Gastrocnemius medialis (tissue), 4 donors: ENCODE data around the gene PARD3B. TPM values are rescaled to one million over a fixed set of nuclear protein-coding genes. Genes with fewer than 3 reads are reported as not detected.

Experiments used
- ATAC-seq, 2 donors: fragments of 150-250 bp; one replicate each; pipeline ENCODE4 v1.9.1; 2016
- DNase-seq, 2 donors: peaks; one replicate each; pipeline ENCODE4 v3.0.0-alpha.2; 2019
- H3K27ac ChIP-seq, 4 donors: fragments of 200-600 bp; sonication (generic); 1 replicate in 1 of 4; 2 replicates in 3 of 4; pipeline ENCODE4 v1.5.1; 2016 to 2018; ENCODE audit warnings: mild to moderate bottlenecking in 2 of 4, moderate library complexity in 1 of 4
- H3K27me3 ChIP-seq, 3 donors: fragments of 200-600 bp; sonication (generic) in 2 of 3; 1 replicate in 1 of 3; 2 replicates in 2 of 3; pipeline versions ENCODE4 v1.5.1 to v1.6.0; 2016 to 2019; ENCODE audit warnings: mild to moderate bottlenecking in 1 of 3, moderate library complexity in 1 of 3
- H3K36me3 ChIP-seq, 2 donors: fragments of 200-600 bp; sonication (generic) in 1 of 2; one replicate each; pipeline ENCODE4 v1.5.1; 2017 to 2018
- H3K4me1 ChIP-seq, 2 donors: fragments of 200-600 bp; sonication (generic) in 1 of 2; one replicate each; pipeline ENCODE4 v1.5.1; 2016 to 2017; ENCODE audit warnings: mild to moderate bottlenecking in 2 of 2
- H3K4me3 ChIP-seq, 4 donors: fragments of 200-600 bp; sonication (generic) in 3 of 4; 1 replicate in 1 of 4; 2 replicates in 3 of 4; pipeline ENCODE4 v1.5.1; 2016 to 2019; ENCODE audit warnings: mild to moderate bottlenecking in 2 of 4
- H3K9me3 ChIP-seq, 3 donors: fragments of 200-600 bp; sonication (generic) in 2 of 3; 1 replicate in 1 of 3; 2 replicates in 2 of 3; pipeline ENCODE4 v1.5.1; 2016 to 2019
- CTCF ChIP-seq, 5 experiments: fragments of 450-650 bp in 3 of 5; fragments of 200-600 bp in 2 of 5; sonication (generic) in 2 of 5; IDR thresholded peaks in 4 of 5; conservative IDR thresholded peaks in 1 of 5; 1 replicate in 4 of 5; 2 replicates in 1 of 5; pipeline ENCODE4 v1.5.1; 2016 to 2019; ENCODE audit warnings: antibody characterized with exemption in 5 of 5, mild to moderate bottlenecking in 3 of 5, moderate library complexity in 3 of 5
- POLR2A ChIP-seq, 2 donors: fragments of 450-650 bp; IDR thresholded peaks; one replicate each; pipeline ENCODE4 v1.6.1; 2017; ENCODE audit warnings: antibody characterized with exemption in 2 of 2, mild to moderate bottlenecking in 2 of 2, moderate library complexity in 2 of 2
- in situ Hi-C, 4 donors: fragments of 200-750 bp; cut with MboI; loops; one replicate each; pipeline versions ENCODE4 v1.15.0 to v1.8.0; 2017; ENCODE audit warnings: low sequenced_read_pairs in 4 of 4
- intact Hi-C: fragments of 100-400 bp; cut with DNase I; formaldehyde crosslinking; loops from one replicate; pipeline ENCODE4 v1.15.1; 2023; ENCODE audit warnings: low total_unique reads
- total RNA-seq, 4 donors: library from RNA; depleted of rRNA; stranded (reverse); fragments of >200 nt; gene quantifications; one replicate each; pipeline versions ENCODE4 v1.1.0 to v1.2.3, GENCODE V29; 2016

PARD3B gene
- total RNA-seq, 4 donors from 2014 or later = 2.2 to 15.5 (median 4.6) TPM

DNA sequence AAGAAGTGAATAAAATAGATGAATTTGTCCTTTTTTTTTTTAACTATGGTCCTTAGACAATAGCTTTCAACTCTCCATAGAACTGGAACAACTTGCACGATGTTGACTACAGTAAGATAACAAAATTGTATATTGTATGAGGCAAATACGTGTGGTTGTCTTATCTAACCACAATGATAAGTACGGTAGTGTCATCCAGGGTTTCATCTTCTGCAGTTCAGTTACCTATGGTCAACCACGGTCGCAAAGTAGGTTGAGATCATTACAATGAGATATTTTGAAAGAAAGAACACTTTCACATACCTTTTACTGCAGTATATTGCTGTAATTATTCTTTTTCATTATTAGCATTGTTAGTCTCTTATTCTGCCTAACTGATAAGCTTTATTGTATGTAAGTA lies 295.2 kb downstream of the PARD3B start:
- H3K9me3 ChIP-seq = no peaks in the 10 kb centered on the region
- H3K4me1 ChIP-seq = peaks cover 17 to 37% of the 10 kb centered on the region in 2 donors
- H3K36me3 ChIP-seq = no peaks in the 10 kb centered on the region
- ATAC-seq (no peak), DNase-seq (no peak)
- no peak overlapping the region for H3K27ac ChIP-seq
- TF ChIP-seq CTCF (IDR thresholded peaks at IDR 0.05 in 4 of 5, conservative IDR thresholded peaks at IDR 0.05 in 1 of 5) (no peak), POLR2A (IDR thresholded peaks at IDR 0.05) (no peak)
- H3K27me3 ChIP-seq = no peaks in the 10 kb centered on the region
- intact Hi-C loops (no loop called here), in situ Hi-C loops (no loop called here)
- H3K4me3 ChIP-seq = no peak overlapping the region

GRCh38 chr2:204842068-204842467 lies 296.8 kb downstream of the PARD3B start:
- intact Hi-C loops = no loop called here

GRCh38 chr2:204842661-204843485 lies 297.6 kb downstream of the PARD3B start:
- H3K27ac ChIP-seq = peak overlapping the region in 3 of 4 donors; percentile 1 to 77 (median 61)
- no peak for TF ChIP-seq CTCF (IDR thresholded peaks at IDR 0.05 in 4 of 5, conservative IDR thresholded peaks at IDR 0.05 in 1 of 5)
- TF ChIP-seq POLR2A (IDR thresholded peaks at IDR 0.05) = no peak
- H3K4me1 ChIP-seq = peaks cover 18 to 41% of the 10 kb centered on the region in 2 donors
- peak; percentile 16 to 21 for DNase-seq
- H3K36me3 ChIP-seq = no peaks in the 10 kb centered on the region
- no peaks in the 10 kb centered on the region for H3K9me3 ChIP-seq
- no peaks in the 10 kb centered on the region for H3K27me3 ChIP-seq
- intact Hi-C loops (no loop called here), in situ Hi-C loops (no loop called here)
- peak overlapping the region in 1 of 4 donors; percentile 20 for H3K4me3 ChIP-seq
- ATAC-seq = peak; percentile 83 to 87

More at GRCh38 chr2:204842068-204842467, 296.8 kb downstream of the PARD3B start:
- Histone ChIP-seq H3K4me3 (no peak overlapping the region), H3K27ac (peak overlapping the region in 1 of 4 donors; percentile 61), H3K36me3 (no peaks in the 10 kb centered on the region), H3K4me1 (peaks cover 18 to 41% of the 10 kb centered on the region in 2 donors), H3K27me3 (no peaks in the 10 kb centered on the region), H3K9me3 (no peaks in the 10 kb centered on the region)
- in situ Hi-C loops = no loop called here
- ATAC-seq = no peak
- no peak for DNase-seq
- TF ChIP-seq CTCF (IDR thresholded peaks at IDR 0.05 in 4 of 5, conservative IDR thresholded peaks at IDR 0.05 in 1 of 5) (no peak), POLR2A (IDR thresholded peaks at IDR 0.05) (no peak)

- no peak for DNase-seq
- in situ Hi-C loops = no loop called here
- intact Hi-C loops = no loop called here
These were observed 301.2 kb downstream of the PARD3B start for GRCh38 chr2:204846471-204846870.

More at GRCh38 chr2:204846471-204846870, 301.2 kb downstream of the PARD3B start:
- Histone ChIP-seq H3K27ac (no peak overlapping the region), H3K27me3 (no peaks in the 10 kb centered on the region), H3K36me3 (no peaks in the 10 kb centered on the region), H3K9me3 (no peaks in the 10 kb centered on the region), H3K4me3 (no peak overlapping the region), H3K4me1 (peaks cover 18 to 41% of the 10 kb centered on the region in 2 donors)
- no peak for TF ChIP-seq POLR2A (IDR thresholded peaks at IDR 0.05)
- TF ChIP-seq CTCF (IDR thresholded peaks at IDR 0.05 in 4 of 5, conservative IDR thresholded peaks at IDR 0.05 in 1 of 5) = no peak
- ATAC-seq = no peak
